K562 (cell line): ENCODE data around the gene NDUFS6. TPM values are rescaled to one million over a fixed set of nuclear protein-coding genes. Genes with fewer than 3 reads are reported as not detected.

Source experiments
- ATAC-seq: fragments of 200-7000 bp; cut with Tn5 transposase; 3 replicates; pipeline ENCODE4 v1.9.1; 2020; ENCODE audit warnings: moderate library complexity
- BruUV-seq: library from RNA; stranded (reverse); fragments of 400-500 nt; replicated peaks from 2 replicates; lab custom pipeline; 2021; lab: Mats Ljungman, UMichigan
- CTCF ChIA-PET: fragments of 300-600 bp; formaldehyde crosslinking; extraction: SDS; loops from one replicate; lab custom pipeline; 2021; ENCODE audit warnings: low intra/inter-chr PET ratio; lab: Yijun Ruan, JAX
- POLR2A ChIA-PET: fragments of 300-600, 350-650 bp; sonication (Branson Sonifier 250); formaldehyde crosslinking; extraction: SDS; loops from one replicate; lab custom pipeline; 2021; ENCODE audit warnings: antibody characterized with exemption, inconsistent platforms; lab: Yijun Ruan, JAX
- DNase-seq, 4 experiments: peaks; one replicate each; pipeline versions ENCODE4 v3.0.0 to v3.0.0-alpha.2; 2011 to 2018; ENCODE audit warnings: low spot score in 3 of 4, mixed read lengths in 3 of 4; ENCODE audit errors: extremely low read depth in 1 of 4
- FAIRE-seq: peaks from 2 replicates; lab custom pipeline; 2011; peaks lifted over from hg19 to GRCh38; lab: Jason Lieb, UNC
- H2AFZ ChIP-seq: 2 replicates; pipeline ENCODE4 v1.6.0; 2011; ENCODE audit warnings: low read depth, low read length, control low read depth, inconsistent platforms
- H3K27ac ChIP-seq: fragments of 200-600 bp; 3 replicates; pipeline ENCODE4 v1.8.0; 2011; ENCODE audit warnings: low read depth, mild to moderate bottlenecking, control low read depth, inconsistent platforms, low read length, moderate library complexity, mixed read lengths; ENCODE audit errors: extremely low read depth
- H3K27me3 ChIP-seq, 2 experiments: fragments of 300-600 bp in 1 of 2; 2 replicates in 1 of 2; 3 replicates in 1 of 2; pipeline versions ENCODE4 v1.6.0 to v1.8.0; 2011; ENCODE audit warnings: inconsistent platforms in 2 of 2, low read length in 2 of 2, mild to moderate bottlenecking in 1 of 2, mixed read lengths in 1 of 2, moderate library complexity in 1 of 2; ENCODE audit not compliant: control insufficient read depth in 2 of 2, insufficient read depth in 2 of 2
- H3K36me3 ChIP-seq: fragments of 300-600 bp; 3 replicates; pipeline ENCODE4 v1.8.0; 2011; ENCODE audit warnings: mild to moderate bottlenecking, low read length, inconsistent platforms; ENCODE audit not compliant: control insufficient read depth, insufficient read depth
- H3K4me1 ChIP-seq, 2 experiments: fragments of 200-600 bp in 1 of 2; replicated peaks in 1 of 2; 2 replicates in 1 of 2; 3 replicates in 1 of 2; pipeline versions ENCODE4 v1.5.1 to v1.8.0; 2011; ENCODE audit warnings: inconsistent platforms in 2 of 2, low read length in 2 of 2, mild to moderate bottlenecking in 1 of 2, mixed read lengths in 1 of 2, moderate library complexity in 1 of 2; ENCODE audit not compliant: control insufficient read depth in 2 of 2, insufficient read depth in 2 of 2
- H3K4me2 ChIP-seq: 2 replicates; pipeline ENCODE4 v1.6.1; 2011; ENCODE audit warnings: low read length, control low read depth, inconsistent platforms, mixed read lengths; ENCODE audit not compliant: insufficient read depth
- H3K4me3 ChIP-seq: fragments of 200-600 bp; sonication (generic), shearing (Covaris generic); 2 replicates; pipeline ENCODE4 v1.5.1; 2016; ENCODE audit warnings: control low read depth, inconsistent platforms
- H3K79me2 ChIP-seq: fragments of 200-600 bp; 3 replicates; pipeline ENCODE4 v1.8.0; 2011; ENCODE audit warnings: low read length, inconsistent platforms; ENCODE audit not compliant: control insufficient read depth, insufficient read depth
- H3K9ac ChIP-seq, 2 experiments: 2 replicates each; pipeline versions ENCODE4 v1.6.0 to v1.6.1; 2011; ENCODE audit warnings: low read depth in 2 of 2, low read length in 2 of 2, control low read depth in 1 of 2, inconsistent platforms in 1 of 2, mild to moderate bottlenecking in 1 of 2, mixed read lengths in 1 of 2; ENCODE audit not compliant: insufficient read depth in 1 of 2
- H3K9me1 ChIP-seq: one replicate; pipeline ENCODE4 v1.6.0; 2011; ENCODE audit warnings: inconsistent platforms, mild to moderate bottlenecking, low read length, moderate library complexity; ENCODE audit not compliant: control insufficient read depth, insufficient read depth
- H3K9me3 ChIP-seq: replicated peaks from 2 replicates; pipeline ENCODE4 v1.5.1; 2011; ENCODE audit warnings: low read depth, low read length, inconsistent platforms; ENCODE audit not compliant: control insufficient read depth, insufficient read depth
- H4K20me1 ChIP-seq: replicated peaks from 2 replicates; pipeline ENCODE4 v1.6.1; 2011; ENCODE audit warnings: low read length, inconsistent platforms, mixed read lengths; ENCODE audit not compliant: control insufficient read depth, insufficient read depth
- BDP1 ChIP-seq: IDR thresholded peaks from 3 replicates; pipeline ENCODE4 v1.6.1; 2011; ENCODE audit not compliant: insufficient read length, insufficient read depth
- EZH2 ChIP-seq: IDR thresholded peaks from 2 replicates; pipeline ENCODE4 v1.6.1; 2012; ENCODE audit warnings: low read depth, mild to moderate bottlenecking, inconsistent platforms, low read length, borderline replicate concordance
- GTF3C2 ChIP-seq: IDR thresholded peaks from 3 replicates; pipeline ENCODE4 v1.6.1; 2011; ENCODE audit warnings: borderline replicate concordance, mild to moderate bottlenecking, moderate library complexity; ENCODE audit not compliant: insufficient read length; ENCODE audit errors: extremely low read depth
- NUFIP1 ChIP-seq: fragments of 450-650 bp; IDR thresholded peaks from 2 replicates; pipeline ENCODE4 v1.6.1; 2018; ENCODE audit not compliant: partially characterized antibody
- PYGO2 ChIP-seq: fragments of 450-650 bp; IDR thresholded peaks from 2 replicates; pipeline ENCODE4 v1.6.1; 2016; ENCODE audit warnings: mild to moderate bottlenecking, missing genetic modification characterization, moderate library complexity, missing compliant biosample characterization
- RB1 ChIP-seq: fragments of 450-650 bp; IDR thresholded peaks from 2 replicates; pipeline ENCODE4 v1.6.1; 2017; ENCODE audit warnings: low read depth, mild to moderate bottlenecking
- ZNF696 ChIP-seq: fragments of 250-450 bp; sonication (Bioruptor Pico); conservative IDR thresholded peaks from 2 replicates; pipeline ENCODE4 v1.4.0; 2020; ENCODE audit warnings: mild to moderate bottlenecking, moderate library complexity
- WGBS: fragments of 100-300 bp; shearing (Covaris generic); methylation state at CpG from one replicate; pipeline ENCODE4 v1.1.6; 2016; ENCODE audit warnings: low coverage, mixed read lengths; ENCODE audit not compliant: insufficient coverage; ENCODE audit errors: missing lambda C conversion rate; 5-methylcytosine and 5-hydroxymethylcytosine counted together
- in situ Hi-C: fragments of 300-500 bp; cut with MboI; formaldehyde crosslinking; loops from 4 replicates; pipeline ENCODE4 v1.15.0; 2018; ENCODE audit warnings: inconsistent platforms, mixed read lengths
- intact Hi-C: fragments of 100-400 bp; cut with micrococcal nuclease; formaldehyde crosslinking; loops from 2 replicates; pipeline ENCODE4 v1.14.2; 2022
- polyA plus RNA-seq, 8 experiments: library from polyadenylated mRNA; depleted of rRNA in 4 of 8; stranded (reverse) in 5 of 8; unstranded in 3 of 8; fragments of >200 nt; fragmentation: Nextera tagmentation in 2 of 8; fragmentation: Illumina TruSeq in 1 of 8; extraction: Ambion mirVana in 2 of 8; extraction: Trizol in 1 of 8; gene quantifications; 2 replicates each; pipeline versions ENCODE4 v1.2.1 to v1.2.3, GENCODE V29; 2011 to 2014; ENCODE audit warnings: inconsistent platforms in 1 of 8, missing spikeins in 1 of 8
- total RNA-seq, 7 experiments: library from RNA; depleted of rRNA in 6 of 7; stranded (reverse); fragments of >200 nt in 6 of 7; fragmentation: Illumina TruSeq in 2 of 7; extraction: Trizol in 2 of 7; gene quantifications; 2 replicates each; pipeline versions ENCODE4 v1.2.1 to v1.2.3, GENCODE V29; 2011 to 2021; ENCODE audit warnings: low replicate concordance in 1 of 7
- TF ChIP-seq, protein P1 (sequence below): fragments of 200-800 bp; sonication (Bioruptor generic); IDR thresholded peaks from 2 replicates; pipeline ENCODE4 v1.6.1; 2016; ENCODE audit warnings: missing genetic modification characterization, missing compliant biosample characterization

NDUFS6 gene
- total and polyA plus RNA-seq, 9 of the 15 experiments (the other 6 are each of a cell fraction or from before 2014, with no cell fraction given), result 36.1 to 291 (median 77.0) TPM

- in situ Hi-C loops, result no loop called here
- Histone ChIP-seq H3K27ac (no peak overlapping the region), H3K4me1 (no peaks in the 10 kb centered on the region; a peak in 1 of 5 replicates), H3K4me2 (no peak overlapping the region), H3K9ac (no peak overlapping the region), H3K9me3 (no peaks in the 10 kb centered on the region; the same call in 1 of the 2 replicates), H2AFZ (no peak overlapping the region), H3K27me3 (peaks cover 59 to 89% of the 10 kb centered on the region in 2 experiments), H3K4me3 (no peak overlapping the region), H3K9me1 (no peaks in the 10 kb centered on the region), H3K36me3 (no peaks in the 10 kb centered on the region), H3K79me2 (no peaks in the 10 kb centered on the region), H4K20me1 (peaks cover 10% of the 10 kb centered on the region)
- no TSS peak for BruUV-seq
- 1% methylated on average over 16 of the region's 16 CpGs for WGBS
- TF ChIP-seq, protein P1, sequence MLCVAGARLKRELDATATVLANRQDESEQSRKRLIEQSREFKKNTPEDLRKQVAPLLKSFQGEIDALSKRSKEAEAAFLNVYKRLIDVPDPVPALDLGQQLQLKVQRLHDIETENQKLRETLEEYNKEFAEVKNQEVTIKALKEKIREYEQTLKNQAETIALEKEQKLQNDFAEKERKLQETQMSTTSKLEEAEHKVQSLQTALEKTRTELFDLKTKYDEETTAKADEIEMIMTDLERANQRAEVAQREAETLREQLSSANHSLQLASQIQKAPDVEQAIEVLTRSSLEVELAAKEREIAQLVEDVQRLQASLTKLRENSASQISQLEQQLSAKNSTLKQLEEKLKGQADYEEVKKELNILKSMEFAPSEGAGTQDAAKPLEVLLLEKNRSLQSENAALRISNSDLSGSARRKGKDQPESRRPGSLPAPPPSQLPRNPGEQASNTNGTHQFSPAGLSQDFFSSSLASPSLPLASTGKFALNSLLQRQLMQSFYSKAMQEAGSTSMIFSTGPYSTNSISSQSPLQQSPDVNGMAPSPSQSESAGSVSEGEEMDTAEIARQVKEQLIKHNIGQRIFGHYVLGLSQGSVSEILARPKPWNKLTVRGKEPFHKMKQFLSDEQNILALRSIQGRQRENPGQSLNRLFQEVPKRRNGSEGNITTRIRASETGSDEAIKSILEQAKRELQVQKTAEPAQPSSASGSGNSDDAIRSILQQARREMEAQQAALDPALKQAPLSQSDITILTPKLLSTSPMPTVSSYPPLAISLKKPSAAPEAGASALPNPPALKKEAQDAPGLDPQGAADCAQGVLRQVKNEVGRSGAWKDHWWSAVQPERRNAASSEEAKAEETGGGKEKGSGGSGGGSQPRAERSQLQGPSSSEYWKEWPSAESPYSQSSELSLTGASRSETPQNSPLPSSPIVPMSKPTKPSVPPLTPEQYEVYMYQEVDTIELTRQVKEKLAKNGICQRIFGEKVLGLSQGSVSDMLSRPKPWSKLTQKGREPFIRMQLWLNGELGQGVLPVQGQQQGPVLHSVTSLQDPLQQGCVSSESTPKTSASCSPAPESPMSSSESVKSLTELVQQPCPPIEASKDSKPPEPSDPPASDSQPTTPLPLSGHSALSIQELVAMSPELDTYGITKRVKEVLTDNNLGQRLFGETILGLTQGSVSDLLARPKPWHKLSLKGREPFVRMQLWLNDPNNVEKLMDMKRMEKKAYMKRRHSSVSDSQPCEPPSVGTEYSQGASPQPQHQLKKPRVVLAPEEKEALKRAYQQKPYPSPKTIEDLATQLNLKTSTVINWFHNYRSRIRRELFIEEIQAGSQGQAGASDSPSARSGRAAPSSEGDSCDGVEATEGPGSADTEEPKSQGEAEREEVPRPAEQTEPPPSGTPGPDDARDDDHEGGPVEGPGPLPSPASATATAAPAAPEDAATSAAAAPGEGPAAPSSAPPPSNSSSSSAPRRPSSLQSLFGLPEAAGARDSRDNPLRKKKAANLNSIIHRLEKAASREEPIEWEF (CRISPR knock-in tag), result no peak
- TF ChIP-seq BDP1, result no peak
- TF ChIP-seq ZNF696 (CRISPR knock-in tag), result no peak
- TF ChIP-seq RB1, result no peak
- no peak for TF ChIP-seq NUFIP1
- TF ChIP-seq EZH2, result 0 out of 2 replicates have a peak, but pooled peaks have one; percentile 28
- TF ChIP-seq GTF3C2, result no peak
- TF ChIP-seq PYGO2 (tag), result no peak
- CTCF ChIA-PET, result no interaction called here
- FAIRE-seq (no peak), ATAC-seq (no peak), DNase-seq (no peak)
- intact Hi-C loops, result no loop called here
- POLR2A ChIA-PET, result no interaction called here
These were observed 63.8 kb downstream of the NDUFS6 start for GRCh38 chr5:1864896-1865440.
